Stimulated activated CD4-positive, alpha-beta T cell treated with anti-CD3 and anti-CD28 coated beads, Interleukin-4, amount 100 ng/mL, for 1 hour (primary cell): ENCODE results near the gene CLEC4M.
"Not testable (repeated sequence)": the region's sequence is repeated elsewhere in the genome, so short reads cannot be mapped to it uniquely, and the experiment has no call there.

Source experiments
- DNase-seq: peaks from one replicate; pipeline ENCODE4 v3.0.0-alpha.2; 2020

The CLEC4M gene

DNA sequence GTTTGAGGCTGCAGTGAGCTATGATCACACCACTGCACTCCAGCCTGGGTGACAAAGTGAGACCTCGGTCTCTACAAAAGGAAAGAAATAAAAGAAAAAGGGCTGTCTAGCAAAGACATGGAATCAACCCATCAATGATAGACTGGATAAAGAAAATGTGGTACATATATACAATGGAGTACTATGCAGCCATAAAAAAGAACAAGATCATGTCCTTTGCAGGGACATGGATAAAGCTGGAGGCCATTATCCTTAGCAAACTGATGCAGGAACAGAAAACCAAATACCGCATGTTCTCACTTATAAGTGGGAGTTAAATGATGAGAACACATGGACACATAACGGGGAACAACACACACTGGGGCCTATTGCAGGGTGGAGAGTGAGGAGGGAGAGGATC, 53.0 kb downstream of the CLEC4M start:
- DNase-seq = not testable (repeated sequence)

GRCh38 chr19:7817801-7818200, 54.8 kb downstream of the CLEC4M start:
- DNase-seq = no peak

DNA sequence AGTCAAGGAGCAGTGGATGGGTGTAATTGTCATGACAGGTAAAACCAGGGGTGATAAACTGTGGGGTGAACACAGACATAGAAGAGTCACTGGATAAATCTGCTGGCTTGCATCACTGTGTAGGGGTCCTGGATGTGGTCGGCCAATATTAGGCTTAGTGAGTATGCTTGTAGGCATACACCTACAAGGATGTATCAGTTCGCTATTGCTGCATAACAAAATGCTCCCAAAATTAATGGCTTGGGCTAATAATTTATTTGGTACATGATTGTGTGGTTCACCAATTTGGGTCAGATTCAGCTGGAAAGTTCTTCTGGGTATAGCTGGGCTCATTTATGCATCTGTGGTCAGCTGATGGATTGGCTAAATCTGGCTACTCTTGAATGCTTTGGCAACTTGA, 55.8 kb downstream of the CLEC4M start:
- no peak for DNase-seq
